Measurements from ENCODE around the gene TMEM260. TPM values are rescaled to one million over a fixed set of nuclear protein-coding genes. Genes with fewer than 3 reads are reported as not detected.
"Not testable (repeated sequence)": the region's sequence is repeated elsewhere in the genome, so short reads cannot be mapped to it uniquely, and the experiment has no call there.

The TMEM260 gene
- total RNA-seq, 1 donor from 2014 or later = 33.0 TPM

GRCh38 chr14:56598519-56598918 lies 18.9 kb downstream of the TMEM260 start:
- no peak for DNase-seq (ENCODE audit: low spot score)

- DNase-seq (ENCODE audit: low spot score) = no peak
Observed at GRCh38 chr14:56603648-56604047, 24.1 kb downstream of the TMEM260 start.

- DNase-seq (ENCODE audit: low spot score) = no peak
Observed at GRCh38 chr14:56608689-56609088, 29.1 kb downstream of the TMEM260 start.

- not testable (repeated sequence) for DNase-seq (ENCODE audit: low spot score)
Observed at GRCh38 chr14:56611663-56612062, 32.1 kb downstream of the TMEM260 start.

GRCh38 chr14:56617084-56617483 lies 37.5 kb downstream of the TMEM260 start:
- DNase-seq (ENCODE audit: low spot score) = no peak

- no peak for DNase-seq (ENCODE audit: low spot score)
Observed at GRCh38 chr14:56630707-56631106, 51.1 kb downstream of the TMEM260 start.

GRCh38 chr14:56632195-56632594 lies 52.6 kb downstream of the TMEM260 start:
- no peak for DNase-seq (ENCODE audit: low spot score)

GRCh38 chr14:56633544-56633943 lies 53.9 kb downstream of the TMEM260 start:
- DNase-seq (ENCODE audit: low spot score) = no peak

- no peak for DNase-seq (ENCODE audit: low spot score)
Observed at GRCh38 chr14:56635041-56635440, 55.4 kb downstream of the TMEM260 start.

GRCh38 chr14:56647493-56647892 lies 67.9 kb downstream of the TMEM260 start:
- no peak for DNase-seq (ENCODE audit: low spot score)

GRCh38 chr14:56648508-56649301 lies 69.1 kb downstream of the TMEM260 start:
- no peak for DNase-seq (ENCODE audit: low spot score)

GRCh38 chr14:56649382-56649781 lies 69.8 kb downstream of the TMEM260 start:
- no peak for DNase-seq (ENCODE audit: low spot score)

GRCh38 chr14:56650048-56650447 lies 70.5 kb downstream of the TMEM260 start:
- no peak for DNase-seq (ENCODE audit: low spot score)

GRCh38 chr14:56650979-56651378 lies 71.4 kb downstream of the TMEM260 start:
- DNase-seq (ENCODE audit: low spot score) = no peak

- no peak for DNase-seq (ENCODE audit: low spot score)
Observed at GRCh38 chr14:56657604-56658003, 78.0 kb downstream of the TMEM260 start.

GRCh38 chr14:56659378-56659777 lies 79.8 kb downstream of the TMEM260 start:
- DNase-seq (ENCODE audit: low spot score) = no peak

- no peak for DNase-seq (ENCODE audit: low spot score)
Observed at GRCh38 chr14:56659964-56660551, 80.5 kb downstream of the TMEM260 start.

GRCh38 chr14:56660677-56661389 lies 81.2 kb downstream of the TMEM260 start:
- no peak for DNase-seq (ENCODE audit: low spot score)

GRCh38 chr14:56661478-56661877 lies 81.9 kb downstream of the TMEM260 start:
- no peak for DNase-seq (ENCODE audit: low spot score)

- no peak for DNase-seq (ENCODE audit: low spot score)
Observed at GRCh38 chr14:56664811-56665421, 85.3 kb downstream of the TMEM260 start.

GRCh38 chr14:56666294-56666693 lies 86.7 kb downstream of the TMEM260 start:
- DNase-seq (ENCODE audit: low spot score) = no peak

- no peak for DNase-seq (ENCODE audit: low spot score)
Observed at GRCh38 chr14:56666716-56667115, 87.1 kb downstream of the TMEM260 start.
